ENCODE measurements around the gene RNF7.
A peak's percentile ranks its signal among the peaks of the same experiment; 100 is the strongest.
"Not testable (repeated sequence)": the region's sequence is repeated elsewhere in the genome, so short reads cannot be mapped to it uniquely, and the experiment has no call there.

RNF7 gene

GRCh38 chr3:141754032-141754431 lies 15.9 kb downstream of the RNF7 start:
- no peak overlapping the region for H3K4me3 ChIP-seq (replicated peaks; ENCODE audit: insufficient read depth, low read length)
- no peaks in the 10 kb centered on the region for H3K27me3 ChIP-seq (ENCODE audit: insufficient read depth, poor library complexity, severe bottlenecking)
- no peak for TF ChIP-seq GABPA (IDR thresholded peaks at IDR 0.05; ENCODE audit: low read depth)
- no peak overlapping the region for H3K27ac ChIP-seq (replicated peaks)
- no peak for DNase-seq (ENCODE audit: low read depth in 1 of 2, low spot score in 1 of 2)

GRCh38 chr3:141762552-141762951 lies 24.5 kb downstream of the RNF7 start:
- H3K4me3 ChIP-seq (replicated peaks; ENCODE audit: insufficient read depth, low read length); H3K27ac ChIP-seq (replicated peaks); H3K27me3 ChIP-seq (ENCODE audit: insufficient read depth, poor library complexity, severe bottlenecking); DNase-seq (ENCODE audit: low read depth in 1 of 2, low spot score in 1 of 2): not testable (repeated sequence)

GRCh38 chr3:141763088-141763750 lies 25.1 kb downstream of the RNF7 start, which contains the start of gene GRK7:
Gene GRK7 (plus strand): TSS chr3:141763408. CDS start chr3:141778285, 14,877 bp downstream.
- H3K27me3 ChIP-seq (ENCODE audit: insufficient read depth, poor library complexity, severe bottlenecking), result no peaks in the 10 kb centered on the region
- H3K4me3 ChIP-seq (replicated peaks; ENCODE audit: insufficient read depth, low read length), result no peak within 1 kb of the TSS
- TF ChIP-seq CTCF (IDR thresholded peaks at IDR 0.05; ENCODE audit: insufficient read depth, low read length) (no peak), POLR2AphosphoS5 (IDR thresholded peaks at IDR 0.05; ENCODE audit: low read depth) (no peak), SPI1 (IDR thresholded peaks at IDR 0.05; ENCODE audit: borderline replicate concordance, low read depth) (no peak), GABPA (IDR thresholded peaks at IDR 0.05; ENCODE audit: low read depth) (no peak), REST (IDR thresholded peaks at IDR 0.05; ENCODE audit: insufficient replicate concordance, low read depth) (no peak)
- no peak for DNase-seq (ENCODE audit: low read depth in 1 of 2, low spot score in 1 of 2)
- H3K27ac ChIP-seq (replicated peaks), result no peak within 1 kb of the TSS

- TF ChIP-seq GABPA (IDR thresholded peaks at IDR 0.05; ENCODE audit: low read depth) (no peak), POLR2AphosphoS5 (IDR thresholded peaks at IDR 0.05; ENCODE audit: low read depth) (no peak), CTCF (IDR thresholded peaks at IDR 0.05; ENCODE audit: insufficient read depth, low read length) (no peak), REST (IDR thresholded peaks at IDR 0.05; ENCODE audit: insufficient replicate concordance, low read depth) (no peak), SPI1 (IDR thresholded peaks at IDR 0.05; ENCODE audit: borderline replicate concordance, low read depth) (no peak)
- no peak overlapping the region for H3K27ac ChIP-seq (replicated peaks)
- no peaks in the 10 kb centered on the region for H3K27me3 ChIP-seq (ENCODE audit: insufficient read depth, poor library complexity, severe bottlenecking)
Measured at GRCh38 chr3:141764045-141764444, 25.9 kb downstream of the RNF7 start.

GRCh38 chr3:141764465-141764864 lies 26.4 kb downstream of the RNF7 start:
- TF ChIP-seq GABPA (IDR thresholded peaks at IDR 0.05; ENCODE audit: low read depth), result no peak
- no peak for TF ChIP-seq SPI1 (IDR thresholded peaks at IDR 0.05; ENCODE audit: borderline replicate concordance, low read depth)
- TF ChIP-seq REST (IDR thresholded peaks at IDR 0.05; ENCODE audit: insufficient replicate concordance, low read depth), result no peak
- no peak for TF ChIP-seq CTCF (IDR thresholded peaks at IDR 0.05; ENCODE audit: insufficient read depth, low read length)
- no peak for TF ChIP-seq POLR2AphosphoS5 (IDR thresholded peaks at IDR 0.05; ENCODE audit: low read depth)
- no peak overlapping the region for H3K4me3 ChIP-seq (replicated peaks; ENCODE audit: insufficient read depth, low read length)
- no peak for DNase-seq (ENCODE audit: low read depth in 1 of 2, low spot score in 1 of 2)
- no peaks in the 10 kb centered on the region for H3K27me3 ChIP-seq (ENCODE audit: insufficient read depth, poor library complexity, severe bottlenecking)
- peak overlapping the region; percentile 52; the same call in 1 of the 2 replicates for H3K27ac ChIP-seq (replicated peaks)

More at GRCh38 chr3:141764045-141764444, 25.9 kb downstream of the RNF7 start:
- DNase-seq (ENCODE audit: low read depth in 1 of 2, low spot score in 1 of 2), result no peak
- no peak overlapping the region for H3K4me3 ChIP-seq (replicated peaks; ENCODE audit: insufficient read depth, low read length)

Measured in HL-60 (cell line).